Skin of body (tissue), 2 donors: Measurements from ENCODE around the gene RBM26. TPM values are rescaled to one million over a fixed set of nuclear protein-coding genes. Genes with fewer than 3 reads are reported as not detected.

Experiments
- DNase-seq: peaks from one replicate; lab custom pipeline; 2025; lab: John Stamatoyannopoulos, UW
- total RNA-seq: library from RNA; depleted of rRNA; stranded (reverse); fragments of >200 nt; gene quantifications from one replicate; pipeline ENCODE4 v1.2.3, GENCODE V29; 2014

RBM26 gene
- total RNA-seq, 1 donor from 2014 or later, result 47.2 TPM

DNA sequence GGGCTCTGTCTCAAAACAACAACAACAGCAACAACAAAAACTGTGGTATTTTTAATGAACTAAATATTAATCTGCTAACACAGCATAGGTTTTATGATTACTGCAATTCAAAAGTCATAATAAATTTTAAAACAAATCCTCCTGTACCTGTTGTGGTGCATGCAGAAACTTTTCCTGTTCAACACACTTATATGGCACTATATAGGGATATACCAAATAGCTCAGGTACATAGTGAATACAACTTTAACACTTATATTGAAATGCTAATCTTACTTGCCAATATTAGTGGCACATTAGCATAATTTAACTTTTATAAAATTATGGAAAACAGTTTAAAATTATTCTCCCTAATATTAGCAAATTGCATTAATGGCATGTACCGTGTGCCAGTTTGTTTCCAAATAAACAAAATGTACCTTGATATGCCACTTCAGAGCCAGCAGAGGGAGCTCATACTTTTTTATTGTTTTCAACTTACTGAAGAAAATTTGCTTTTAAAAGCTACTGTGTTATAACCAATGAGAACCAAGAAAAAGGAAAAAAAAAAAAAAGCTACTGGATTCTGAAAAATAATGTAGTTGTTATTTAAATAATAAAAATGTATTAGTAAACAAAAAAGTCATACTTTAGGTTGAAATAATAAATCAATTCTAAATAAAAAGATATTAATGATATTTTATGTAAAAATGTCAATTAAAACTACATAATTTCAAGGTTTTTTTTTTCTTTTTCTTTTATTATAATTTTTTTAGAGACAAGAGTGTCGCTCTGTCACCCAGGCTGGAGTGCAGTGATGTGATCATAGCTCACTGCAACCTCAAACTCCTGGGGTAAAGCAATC is 18.0 kb upstream of the RBM26 start:
- DNase-seq, result peak; percentile 52

DNA sequence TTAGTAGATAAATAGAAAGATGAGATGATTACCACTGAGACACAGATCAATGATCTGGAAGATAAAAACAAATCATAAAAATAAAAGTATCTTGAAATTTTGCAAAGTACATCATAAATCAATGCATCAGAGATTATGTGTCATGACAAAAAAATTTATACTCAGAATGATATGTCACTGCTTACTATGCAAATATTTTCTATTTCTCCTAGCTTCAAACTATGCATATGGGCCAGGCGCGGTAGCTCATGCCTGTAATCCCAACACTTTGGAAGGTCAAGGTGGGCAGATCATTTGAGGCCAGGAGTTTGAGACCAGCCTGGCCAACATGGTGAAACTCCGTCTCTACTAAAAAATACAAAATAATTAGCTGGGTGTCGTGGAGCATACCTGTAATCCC is 17.3 kb upstream of the RBM26 start:
- no peak for DNase-seq

DNA sequence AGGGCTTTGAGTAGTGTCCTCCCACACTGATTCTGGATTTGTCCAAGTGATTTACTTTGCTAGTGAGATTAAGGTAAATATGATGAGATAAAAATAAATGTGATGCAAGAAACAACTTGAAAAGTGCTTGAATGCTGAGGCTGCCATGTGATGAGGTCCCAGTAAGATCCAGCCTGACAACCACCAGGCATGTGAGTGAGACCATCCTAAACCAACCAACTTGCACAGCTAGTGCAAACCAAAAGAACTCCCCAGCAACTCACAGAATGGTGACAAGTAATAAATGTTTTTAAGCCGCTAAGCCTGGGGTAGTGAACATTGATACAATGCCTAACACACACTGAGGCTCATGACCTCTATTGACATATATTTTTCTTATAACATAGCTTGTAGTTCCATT is 13.3 kb upstream of the RBM26 start:
- no peak for DNase-seq

DNA sequence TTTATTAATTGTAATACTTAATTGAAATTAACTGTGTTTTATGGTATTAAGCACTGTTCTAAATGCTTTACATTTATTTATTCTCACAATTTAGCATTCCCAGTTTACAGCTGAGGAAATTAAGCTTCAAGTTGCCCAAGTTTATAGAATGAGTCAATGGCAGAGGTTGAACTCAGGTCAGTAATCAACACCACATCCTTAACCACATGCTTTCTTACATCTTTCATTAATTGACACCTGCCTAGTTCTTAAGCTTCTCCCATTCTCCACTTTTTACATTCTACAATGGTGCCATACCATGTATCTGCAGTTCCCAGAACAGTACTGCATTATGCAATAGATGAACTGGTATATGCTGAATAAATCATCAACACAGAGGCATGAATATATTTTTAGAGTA is 11.7 kb upstream of the RBM26 start:
- no peak for DNase-seq

DNA sequence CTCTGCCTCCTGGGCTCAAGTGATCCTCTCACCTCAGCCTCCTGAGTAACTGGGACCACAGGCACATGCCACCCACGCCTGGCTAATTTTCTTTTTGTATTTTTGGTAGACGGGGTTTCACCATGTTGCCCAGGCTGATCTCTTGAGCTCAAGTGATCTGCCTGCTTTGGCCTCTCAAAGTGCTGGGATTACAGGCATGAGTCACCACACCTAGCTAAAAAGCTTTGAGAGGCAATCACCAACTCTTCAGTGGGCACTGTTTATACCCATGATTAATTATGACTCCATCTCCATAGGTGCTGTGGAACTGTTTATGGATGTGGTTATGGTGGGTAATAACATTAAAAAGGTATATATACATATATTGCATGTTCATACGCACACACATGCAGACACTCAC is 7.5 kb upstream of the RBM26 start:
- no peak for DNase-seq

DNA sequence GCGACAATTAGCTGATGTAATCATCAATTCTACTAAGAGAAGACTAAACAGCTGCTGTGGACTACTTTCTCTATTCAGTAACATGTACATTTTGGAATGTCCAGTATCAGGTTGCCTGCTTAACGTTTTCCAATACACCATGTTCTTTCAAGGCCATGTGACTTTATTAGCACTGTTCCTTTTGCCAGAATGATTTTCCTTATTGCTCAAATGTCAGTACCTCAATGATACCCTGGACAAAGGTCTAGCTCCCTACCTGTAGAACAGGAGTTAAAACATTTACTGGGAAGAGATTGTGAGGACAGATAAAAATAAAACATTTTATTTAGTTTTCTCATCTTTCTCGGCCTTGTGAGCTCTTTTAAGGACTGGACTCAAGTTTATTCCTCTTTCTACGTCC is 3.8 kb upstream of the RBM26 start:
- no peak for DNase-seq

- DNase-seq, result no peak
Observed at GRCh38 chr13:79407349-79407979, 1.4 kb upstream of the RBM26 start.

DNA sequence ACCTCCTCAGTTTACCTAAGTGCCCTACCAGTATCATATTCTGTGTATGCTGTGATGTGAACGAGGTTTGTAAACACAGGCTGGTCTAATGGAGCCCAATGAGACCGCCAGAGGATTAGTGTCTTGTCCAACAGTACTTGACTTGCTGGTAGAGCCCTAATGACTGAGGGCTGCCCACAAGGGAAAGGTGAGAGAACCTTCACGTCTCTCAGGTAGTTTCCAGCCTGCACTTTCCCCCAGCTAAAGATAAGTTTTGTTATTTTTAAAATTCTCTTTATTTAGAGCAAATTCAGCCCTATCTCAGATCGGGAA is 498 bp upstream of the RBM26 start:
- peak; percentile 46 for DNase-seq

GRCh38 chr13:79405501-79405830 is 589 bp downstream of the RBM26 start:
- no peak for DNase-seq

GRCh38 chr13:79404985-79405384 is 1.1 kb downstream of the RBM26 start:
- no peak for DNase-seq

- no peak for DNase-seq
Observed at GRCh38 chr13:79404361-79404760, 1.7 kb downstream of the RBM26 start.

GRCh38 chr13:79403113-79403512 is 2.9 kb downstream of the RBM26 start:
- DNase-seq, result no peak

DNA sequence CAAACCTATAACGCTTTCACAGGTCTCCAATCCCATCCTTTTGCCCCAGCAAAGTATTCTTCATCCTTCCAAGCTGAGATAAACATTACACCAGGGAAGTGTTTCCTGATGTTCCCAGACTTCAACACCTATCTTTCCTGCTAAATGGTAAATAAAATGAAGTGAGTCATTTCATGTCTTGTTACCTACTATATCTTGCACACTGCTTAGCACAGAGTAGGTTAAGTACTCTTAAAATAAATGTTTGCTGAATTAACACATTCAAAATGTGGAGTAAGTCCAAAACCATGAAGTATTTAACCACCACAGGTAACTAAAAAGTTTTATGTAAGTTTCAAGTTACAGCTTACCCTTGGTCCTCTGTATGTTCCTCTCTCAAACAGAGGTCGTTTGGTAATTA is 3.4 kb downstream of the RBM26 start:
- DNase-seq, result no peak

DNA sequence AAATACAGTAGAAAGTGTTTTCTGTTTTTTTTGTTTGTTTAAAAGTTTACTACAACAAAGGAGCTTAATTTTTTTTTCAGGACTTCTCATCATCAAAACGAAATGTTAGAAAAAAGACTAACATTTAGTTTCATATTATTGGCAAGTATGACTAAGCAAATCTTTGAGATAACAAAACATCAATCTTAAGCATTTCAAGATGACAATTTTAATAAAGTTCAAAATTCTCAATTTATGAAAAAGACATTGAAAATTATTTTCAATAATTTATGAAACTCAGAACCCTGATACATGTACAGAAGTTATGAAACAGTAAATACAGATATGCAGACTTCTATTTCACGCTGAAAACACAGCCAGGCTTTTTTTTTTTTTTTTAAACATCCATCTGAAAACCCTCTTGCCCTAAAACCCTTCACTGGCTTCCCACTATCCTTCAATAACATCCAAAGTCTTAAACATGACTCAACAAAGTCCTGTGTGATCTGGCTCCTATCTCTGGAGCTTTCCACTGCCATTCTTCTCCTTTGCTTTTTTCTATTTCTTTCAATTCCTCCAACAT is 3.9 kb downstream of the RBM26 start:
- no peak for DNase-seq

GRCh38 chr13:79401259-79402070 is 4.6 kb downstream of the RBM26 start:
- no peak for DNase-seq

DNA sequence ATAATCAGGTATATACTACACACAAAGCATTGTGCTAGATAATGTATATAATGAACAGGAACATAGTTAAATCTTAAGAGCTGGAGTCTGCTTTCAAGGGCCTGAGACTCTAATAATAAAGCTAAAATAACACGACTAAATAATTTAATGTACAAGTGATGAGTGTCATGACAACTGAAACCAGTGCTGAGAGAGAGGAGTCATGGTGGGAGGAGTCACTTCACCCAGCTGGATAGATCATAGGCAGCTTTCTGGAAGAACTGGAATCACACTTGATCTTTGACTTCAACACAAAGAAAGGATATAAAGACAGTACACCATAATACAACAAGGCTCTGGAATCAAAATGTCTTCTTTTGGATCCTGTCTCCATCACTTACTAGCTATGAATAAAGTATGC is 7.1 kb downstream of the RBM26 start:
- DNase-seq, result no peak

- DNase-seq, result no peak
Observed at GRCh38 chr13:79398127-79398526, 7.9 kb downstream of the RBM26 start.

- no peak for DNase-seq
Observed at GRCh38 chr13:79395881-79396280, 10.2 kb downstream of the RBM26 start.

GRCh38 chr13:79393564-79394249 is 12.3 kb downstream of the RBM26 start:
- DNase-seq, result no peak

GRCh38 chr13:79392882-79393563 is 13.0 kb downstream of the RBM26 start:
- no peak for DNase-seq

- DNase-seq, result no peak
Observed at GRCh38 chr13:79389026-79389425, 17.0 kb downstream of the RBM26 start.
